Ishikawa (cell line): ENCODE results near the gene MBD1.

Experiments used
- CEBPB ChIP-seq: IDR thresholded peaks from 2 replicates; pipeline ENCODE4 v1.6.1; 2012
- CREB1 ChIP-seq: IDR thresholded peaks from 2 replicates; pipeline ENCODE4 v1.6.1; 2012; ENCODE audit warnings: low read depth
- EGR1 ChIP-seq: IDR thresholded peaks from 2 replicates; pipeline ENCODE4 v1.6.1; 2012
- EP300 ChIP-seq: IDR thresholded peaks from 2 replicates; pipeline ENCODE4 v1.6.1; 2012; ENCODE audit warnings: borderline replicate concordance
- FOXM1 ChIP-seq: IDR thresholded peaks from 2 replicates; pipeline ENCODE4 v1.6.1; 2012; ENCODE audit warnings: low read depth, borderline replicate concordance
- NFIC ChIP-seq: IDR thresholded peaks from 2 replicates; pipeline ENCODE4 v1.6.1; 2012
- RAD21 ChIP-seq: IDR thresholded peaks from 2 replicates; pipeline ENCODE4 v1.6.1; 2012; ENCODE audit warnings: low read depth
- TAF1 ChIP-seq: IDR thresholded peaks from 2 replicates; pipeline ENCODE4 v1.6.1; 2012; ENCODE audit warnings: low read depth, mild to moderate bottlenecking
- TCF12 ChIP-seq: IDR thresholded peaks from 2 replicates; pipeline ENCODE4 v1.6.1; 2012; ENCODE audit warnings: low read depth
- TEAD4 ChIP-seq: IDR thresholded peaks from 2 replicates; pipeline ENCODE4 v1.6.1; 2012
- USF1 ChIP-seq: IDR thresholded peaks from 2 replicates; pipeline ENCODE4 v1.6.1; 2012
- YY1 ChIP-seq: IDR thresholded peaks from 2 replicates; pipeline ENCODE4 v1.6.1; 2012; ENCODE audit warnings: low read depth
- ZBTB7A ChIP-seq: IDR thresholded peaks from 2 replicates; pipeline ENCODE4 v1.6.1; 2012; ENCODE audit warnings: low read depth
- TF ChIP-seq, protein P1 (sequence below): IDR thresholded peaks from 2 replicates; pipeline ENCODE4 v1.6.1; 2012
- TF ChIP-seq, protein P2 (sequence below): IDR thresholded peaks from 2 replicates; pipeline ENCODE4 v1.6.1; 2012; ENCODE audit warnings: low read depth, mild to moderate bottlenecking

Gene MBD1

DNA sequence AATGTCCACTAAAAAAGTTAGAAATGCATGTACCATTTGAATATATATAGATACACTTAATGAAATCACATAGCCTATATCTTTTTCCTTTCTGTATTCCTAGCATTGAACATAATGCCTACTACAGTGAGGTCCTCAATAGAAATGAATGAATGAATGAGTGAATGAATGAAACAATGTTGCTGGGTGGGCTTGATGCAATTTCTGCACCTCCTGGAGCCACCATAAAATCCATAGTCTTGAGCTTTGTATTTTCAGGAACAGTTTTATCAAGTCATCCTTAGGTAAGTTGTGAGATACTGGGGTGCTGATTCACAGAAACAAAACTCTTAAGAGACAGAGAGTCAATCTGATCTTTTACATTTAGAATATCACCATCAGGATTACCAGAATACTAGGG, 18.3 kb downstream of the MBD1 start:
- TF ChIP-seq CREB1 (no peak), YY1 (no peak), RAD21 (no peak), TCF12 (no peak), EP300 (no peak), TAF1 (no peak)
- TF ChIP-seq, protein P1, sequence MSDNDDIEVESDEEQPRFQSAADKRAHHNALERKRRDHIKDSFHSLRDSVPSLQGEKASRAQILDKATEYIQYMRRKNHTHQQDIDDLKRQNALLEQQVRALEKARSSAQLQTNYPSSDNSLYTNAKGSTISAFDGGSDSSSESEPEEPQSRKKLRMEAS: no peak
- TF ChIP-seq, protein P2, sequence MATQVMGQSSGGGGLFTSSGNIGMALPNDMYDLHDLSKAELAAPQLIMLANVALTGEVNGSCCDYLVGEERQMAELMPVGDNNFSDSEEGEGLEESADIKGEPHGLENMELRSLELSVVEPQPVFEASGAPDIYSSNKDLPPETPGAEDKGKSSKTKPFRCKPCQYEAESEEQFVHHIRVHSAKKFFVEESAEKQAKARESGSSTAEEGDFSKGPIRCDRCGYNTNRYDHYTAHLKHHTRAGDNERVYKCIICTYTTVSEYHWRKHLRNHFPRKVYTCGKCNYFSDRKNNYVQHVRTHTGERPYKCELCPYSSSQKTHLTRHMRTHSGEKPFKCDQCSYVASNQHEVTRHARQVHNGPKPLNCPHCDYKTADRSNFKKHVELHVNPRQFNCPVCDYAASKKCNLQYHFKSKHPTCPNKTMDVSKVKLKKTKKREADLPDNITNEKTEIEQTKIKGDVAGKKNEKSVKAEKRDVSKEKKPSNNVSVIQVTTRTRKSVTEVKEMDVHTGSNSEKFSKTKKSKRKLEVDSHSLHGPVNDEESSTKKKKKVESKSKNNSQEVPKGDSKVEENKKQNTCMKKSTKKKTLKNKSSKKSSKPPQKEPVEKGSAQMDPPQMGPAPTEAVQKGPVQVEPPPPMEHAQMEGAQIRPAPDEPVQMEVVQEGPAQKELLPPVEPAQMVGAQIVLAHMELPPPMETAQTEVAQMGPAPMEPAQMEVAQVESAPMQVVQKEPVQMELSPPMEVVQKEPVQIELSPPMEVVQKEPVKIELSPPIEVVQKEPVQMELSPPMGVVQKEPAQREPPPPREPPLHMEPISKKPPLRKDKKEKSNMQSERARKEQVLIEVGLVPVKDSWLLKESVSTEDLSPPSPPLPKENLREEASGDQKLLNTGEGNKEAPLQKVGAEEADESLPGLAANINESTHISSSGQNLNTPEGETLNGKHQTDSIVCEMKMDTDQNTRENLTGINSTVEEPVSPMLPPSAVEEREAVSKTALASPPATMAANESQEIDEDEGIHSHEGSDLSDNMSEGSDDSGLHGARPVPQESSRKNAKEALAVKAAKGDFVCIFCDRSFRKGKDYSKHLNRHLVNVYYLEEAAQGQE: no peak

DNA sequence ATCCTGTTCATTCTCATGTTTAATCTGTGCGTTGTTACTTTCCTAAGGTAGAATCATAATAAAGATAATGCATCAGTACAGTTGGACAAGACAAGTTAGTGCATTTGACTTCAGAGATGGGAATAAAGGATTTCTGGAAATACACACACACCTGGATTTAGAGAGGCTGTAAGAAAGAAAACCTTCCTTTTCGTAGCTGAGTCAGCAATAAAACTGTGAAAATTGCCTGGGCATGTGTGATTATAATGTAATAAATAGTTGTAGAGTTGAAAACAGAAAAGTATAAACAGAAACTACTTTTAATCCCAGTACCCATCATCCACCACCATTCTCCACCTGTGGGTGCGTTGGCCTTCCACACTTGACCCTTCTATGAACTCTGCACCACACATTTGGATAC, 30.4 kb downstream of the MBD1 start:
- TF ChIP-seq RAD21: no peak
- no peak for TF ChIP-seq TCF12
- TF ChIP-seq CEBPB: no peak
- no peak for TF ChIP-seq EGR1
- TF ChIP-seq CREB1: no peak
- no peak for TF ChIP-seq ZBTB7A
- no peak for TF ChIP-seq FOXM1
- TF ChIP-seq TAF1: no peak

GRCh38 chr18:50249576-50249975, 31.7 kb downstream of the MBD1 start:
- TF ChIP-seq FOXM1 (no peak), NFIC (no peak), ZBTB7A (no peak), EP300 (no peak), CEBPB (no peak), TCF12 (no peak)
- TF ChIP-seq, protein P1: no peak

GRCh38 chr18:50247561-50247960, 33.8 kb downstream of the MBD1 start:
- TF ChIP-seq CEBPB (no peak), CREB1 (no peak), USF1 (no peak), EP300 (no peak), NFIC (no peak), ZBTB7A (no peak), FOXM1 (no peak), EGR1 (no peak), TAF1 (no peak), TCF12 (no peak)
- TF ChIP-seq, protein P1: no peak

- TF ChIP-seq USF1 (no peak), RAD21 (no peak), YY1 (no peak), ZBTB7A (no peak), TCF12 (no peak), TEAD4 (no peak)
- TF ChIP-seq, protein P2: no peak
- TF ChIP-seq, protein P1: no peak
Measured at GRCh38 chr18:50240080-50240563, 41.2 kb downstream of the MBD1 start.

GRCh38 chr18:50232419-50232818, 48.9 kb downstream of the MBD1 start:
- TF ChIP-seq CREB1 (no peak), TCF12 (no peak), YY1 (no peak), USF1 (no peak), RAD21 (no peak), EGR1 (no peak), TEAD4 (no peak), FOXM1 (no peak), CEBPB (no peak), ZBTB7A (no peak), TAF1 (no peak), EP300 (no peak), NFIC (no peak)
- TF ChIP-seq, protein P2: no peak
- TF ChIP-seq, protein P1: no peak
